Measurements from ENCODE around the gene DOP1B.

DOP1B gene, protein sequence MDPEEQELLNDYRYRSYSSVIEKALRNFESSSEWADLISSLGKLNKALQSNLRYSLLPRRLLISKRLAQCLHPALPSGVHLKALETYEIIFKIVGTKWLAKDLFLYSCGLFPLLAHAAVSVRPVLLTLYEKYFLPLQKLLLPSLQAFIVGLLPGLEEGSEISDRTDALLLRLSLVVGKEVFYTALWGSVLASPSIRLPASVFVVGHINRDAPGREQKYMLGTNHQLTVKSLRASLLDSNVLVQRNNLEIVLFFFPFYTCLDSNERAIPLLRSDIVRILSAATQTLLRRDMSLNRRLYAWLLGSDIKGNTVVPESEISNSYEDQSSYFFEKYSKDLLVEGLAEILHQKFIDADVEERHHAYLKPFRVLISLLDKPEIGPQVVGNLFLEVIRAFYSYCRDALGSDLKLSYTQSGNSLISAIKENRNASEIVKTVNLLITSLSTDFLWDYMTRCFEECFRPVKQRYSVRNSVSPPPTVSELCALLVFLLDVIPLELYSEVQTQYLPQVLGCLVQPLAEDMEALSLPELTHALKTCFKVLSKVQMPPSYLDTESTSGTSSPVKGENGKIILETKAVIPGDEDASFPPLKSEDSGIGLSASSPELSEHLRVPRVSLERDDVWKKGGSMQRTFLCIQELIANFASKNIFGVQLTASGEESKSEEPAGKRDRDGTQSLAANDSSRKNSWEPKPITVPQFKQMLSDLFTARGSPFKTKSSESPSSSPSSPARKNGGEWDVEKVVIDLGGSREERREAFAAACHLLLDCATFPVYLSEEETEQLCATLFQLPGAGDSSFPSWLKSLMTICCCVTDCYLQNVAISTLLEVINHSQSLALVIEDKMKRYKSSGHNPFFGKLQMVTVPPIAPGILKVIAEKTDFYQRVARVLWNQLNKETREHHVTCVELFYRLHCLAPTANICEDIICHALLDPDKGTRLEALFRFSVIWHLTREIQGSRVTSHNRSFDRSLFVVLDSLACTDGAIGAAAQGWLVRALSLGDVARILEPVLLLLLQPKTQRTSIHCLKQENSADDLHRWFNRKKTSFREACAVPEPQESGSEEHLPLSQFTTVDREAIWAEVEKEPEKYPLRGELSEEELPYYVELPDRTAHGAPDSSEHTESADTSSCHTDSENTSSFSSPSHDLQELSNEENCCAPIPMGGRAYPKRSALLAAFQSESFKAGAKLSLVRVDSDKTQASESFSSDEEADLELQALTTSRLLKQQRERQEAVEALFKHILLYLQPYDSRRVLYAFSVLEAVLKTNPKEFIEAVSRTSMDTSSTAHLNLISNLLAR (N-terminal part only)

DNA sequence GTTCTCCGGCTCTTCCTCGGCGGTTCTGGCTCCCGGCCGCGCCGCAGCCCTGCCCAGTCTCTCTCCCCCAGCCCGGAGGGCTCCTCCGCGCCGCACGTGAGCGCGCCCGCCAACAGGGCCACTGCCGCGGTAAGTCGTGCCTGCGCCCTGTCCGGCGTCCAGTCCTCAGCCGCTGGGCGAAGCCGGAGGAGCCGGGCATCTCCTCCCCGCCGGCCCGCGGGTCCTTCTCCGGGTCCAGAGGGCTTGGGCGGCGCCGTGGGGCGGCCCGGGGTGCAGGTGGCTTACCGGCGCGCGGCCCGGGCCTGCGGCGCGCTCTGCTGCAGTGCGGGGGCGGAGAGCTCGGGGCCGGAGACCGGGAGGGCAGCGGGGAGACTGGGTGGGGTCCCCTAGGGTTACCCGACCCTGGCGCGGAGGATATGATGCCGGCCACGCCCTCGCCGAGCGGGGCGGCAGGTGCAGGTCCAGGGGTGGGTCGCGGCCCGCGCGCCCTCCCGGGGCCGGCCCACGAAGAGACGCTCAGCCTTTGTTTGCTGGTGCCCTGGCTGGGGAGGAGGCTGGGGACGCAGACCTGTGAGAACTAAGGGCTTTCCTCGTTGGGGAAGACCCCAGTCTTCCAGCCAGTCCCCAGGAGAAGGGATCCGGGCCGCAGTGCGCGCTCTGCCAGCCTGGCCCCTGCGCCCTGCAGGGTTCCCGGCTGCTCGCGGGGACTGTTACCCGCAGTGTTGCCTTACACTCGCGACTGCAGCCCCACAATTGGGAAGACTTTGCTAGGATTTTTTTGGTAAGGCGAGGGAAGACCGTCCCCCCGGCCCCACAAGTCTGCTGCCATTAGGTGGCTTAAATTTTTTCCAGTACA lies at the start of gene DOP1B:
Gene DOP1B (plus strand): TSS at position 10 of the 856 bp plus-strand sequence. CDS start 7,910 bp downstream, outside the sequence.
- no peaks in the 10 kb centered on the region for H3K9me3 ChIP-seq (ENCODE audit: control insufficient read depth, low read depth, low read length)
- H3K4me1 ChIP-seq (ENCODE audit: control insufficient read depth, low read depth, low read length), result peaks cover 4% of the 10 kb centered on the region
- no peak within 1 kb of the TSS for H3K27ac ChIP-seq (ENCODE audit: low read length)
- peak within 1 kb of the TSS; percentile 79 for H3K4me3 ChIP-seq (ENCODE audit: low read length)
- H3K36me3 ChIP-seq (ENCODE audit: control insufficient read depth, low read depth, low read length), result no peaks in the 10 kb centered on the region
- H3K27me3 ChIP-seq (ENCODE audit: control insufficient read depth, insufficient read depth, low read length), result peaks cover 30% of the 10 kb centered on the region
- peak within 1 kb of the TSS; percentile 61 for H3K9ac ChIP-seq (ENCODE audit: low read length)

DNA sequence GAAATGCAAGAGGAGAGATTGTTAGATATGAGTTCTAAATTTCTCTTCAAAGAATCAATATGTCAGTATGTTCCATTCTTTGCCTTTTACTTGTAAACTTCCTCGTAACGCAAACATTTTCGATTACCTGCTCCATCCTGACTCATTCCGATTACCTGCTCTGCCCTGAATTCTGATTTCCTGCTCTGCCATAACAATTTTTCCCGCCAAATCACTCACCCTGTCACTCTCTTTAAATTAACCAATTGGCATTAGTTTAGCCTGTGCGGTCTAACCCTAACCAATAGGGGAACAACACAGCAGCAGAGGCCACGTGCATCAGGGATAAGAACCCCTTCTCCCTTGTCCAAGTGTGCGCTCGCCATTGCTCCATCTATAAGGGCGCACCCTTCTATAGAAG lies 46.8 kb upstream of the DOP1B start:
- H3K4me3 ChIP-seq (ENCODE audit: low read length), result no peak overlapping the region
- H3K4me1 ChIP-seq (ENCODE audit: control insufficient read depth, low read depth, low read length), result peaks cover 24% of the 10 kb centered on the region
- no peaks in the 10 kb centered on the region for H3K9me3 ChIP-seq (ENCODE audit: control insufficient read depth, low read depth, low read length)
- H3K27me3 ChIP-seq (ENCODE audit: control insufficient read depth, insufficient read depth, low read length), result no peaks in the 10 kb centered on the region
- H3K36me3 ChIP-seq (ENCODE audit: control insufficient read depth, low read depth, low read length), result peaks cover 11% of the 10 kb centered on the region
- no peak overlapping the region for H3K27ac ChIP-seq (ENCODE audit: low read length)
- H3K9ac ChIP-seq (ENCODE audit: low read length), result no peak overlapping the region

DNA sequence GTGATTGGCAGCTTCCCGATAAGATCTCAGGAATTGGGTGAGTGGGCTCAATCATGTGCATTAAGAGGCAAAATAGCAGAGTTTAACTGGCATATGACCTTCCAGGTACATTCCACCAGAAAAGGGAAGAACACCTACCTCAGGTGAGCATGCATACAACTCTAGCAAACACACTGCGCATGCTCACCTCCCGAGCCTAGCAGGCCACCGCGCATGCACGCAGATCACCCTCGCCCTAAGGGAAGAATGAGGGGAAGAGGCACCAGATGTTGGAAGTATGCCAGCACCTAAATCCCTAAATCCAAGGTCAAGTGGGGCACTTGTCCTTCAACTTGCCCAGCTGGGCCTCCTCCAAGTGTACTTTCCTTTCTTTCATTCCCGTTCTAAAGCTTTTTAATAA lies 45.4 kb upstream of the DOP1B start:
- Histone ChIP-seq H3K9ac (ENCODE audit: low read length) (no peak overlapping the region), H3K27ac (ENCODE audit: low read length) (no peak overlapping the region), H3K4me1 (ENCODE audit: control insufficient read depth, low read depth, low read length) (peaks cover 17% of the 10 kb centered on the region), H3K9me3 (ENCODE audit: control insufficient read depth, low read depth, low read length) (no peaks in the 10 kb centered on the region), H3K36me3 (ENCODE audit: control insufficient read depth, low read depth, low read length) (peaks cover 11% of the 10 kb centered on the region), H3K4me3 (ENCODE audit: low read length) (no peak overlapping the region), H3K27me3 (ENCODE audit: control insufficient read depth, insufficient read depth, low read length) (no peaks in the 10 kb centered on the region)

DNA sequence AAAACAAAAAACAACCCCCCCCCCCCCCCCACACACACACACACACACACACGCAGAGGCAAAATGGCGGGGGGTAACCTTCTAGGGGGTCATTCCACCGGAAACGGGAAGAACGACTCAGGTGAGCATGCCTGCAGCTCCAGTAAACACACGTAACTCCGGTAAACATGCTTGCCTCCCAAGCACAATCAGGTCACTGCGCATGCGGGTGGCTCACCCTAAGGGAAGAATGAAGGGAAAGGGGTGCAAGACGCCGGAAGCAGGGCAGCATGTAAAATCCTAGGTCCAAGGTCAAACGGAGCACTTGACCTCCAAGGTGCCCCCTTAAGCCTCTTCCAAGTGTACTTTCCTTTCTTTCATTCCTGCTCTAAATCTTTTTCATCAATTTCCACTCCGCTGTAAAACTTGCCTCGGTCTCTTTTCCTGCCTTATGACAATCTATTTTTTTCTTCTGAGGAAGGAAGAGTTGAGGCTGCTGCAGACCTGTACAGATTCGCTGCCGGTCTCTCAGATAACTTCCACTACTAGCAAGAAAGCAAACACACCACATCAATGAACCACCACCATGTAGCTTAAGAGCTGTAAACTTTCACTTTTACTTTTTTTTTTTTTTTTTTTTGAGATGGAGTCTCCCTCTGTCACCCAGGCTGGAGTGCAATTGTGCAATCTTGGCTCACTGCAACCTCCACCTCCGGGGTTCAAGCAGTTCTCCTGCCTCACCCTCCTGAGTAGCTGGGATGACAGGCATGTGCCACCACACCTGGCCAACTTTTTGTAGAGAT lies 42.8 kb upstream of the DOP1B start:
- Histone ChIP-seq H3K36me3 (ENCODE audit: control insufficient read depth, low read depth, low read length) (no peaks in the 10 kb centered on the region), H3K27me3 (ENCODE audit: control insufficient read depth, insufficient read depth, low read length) (no peaks in the 10 kb centered on the region), H3K9ac (ENCODE audit: low read length) (no peak overlapping the region), H3K9me3 (ENCODE audit: control insufficient read depth, low read depth, low read length) (no peaks in the 10 kb centered on the region), H3K4me3 (ENCODE audit: low read length) (no peak overlapping the region), H3K27ac (ENCODE audit: low read length) (no peak overlapping the region), H3K4me1 (ENCODE audit: control insufficient read depth, low read depth, low read length) (peaks cover 12% of the 10 kb centered on the region)

DNA sequence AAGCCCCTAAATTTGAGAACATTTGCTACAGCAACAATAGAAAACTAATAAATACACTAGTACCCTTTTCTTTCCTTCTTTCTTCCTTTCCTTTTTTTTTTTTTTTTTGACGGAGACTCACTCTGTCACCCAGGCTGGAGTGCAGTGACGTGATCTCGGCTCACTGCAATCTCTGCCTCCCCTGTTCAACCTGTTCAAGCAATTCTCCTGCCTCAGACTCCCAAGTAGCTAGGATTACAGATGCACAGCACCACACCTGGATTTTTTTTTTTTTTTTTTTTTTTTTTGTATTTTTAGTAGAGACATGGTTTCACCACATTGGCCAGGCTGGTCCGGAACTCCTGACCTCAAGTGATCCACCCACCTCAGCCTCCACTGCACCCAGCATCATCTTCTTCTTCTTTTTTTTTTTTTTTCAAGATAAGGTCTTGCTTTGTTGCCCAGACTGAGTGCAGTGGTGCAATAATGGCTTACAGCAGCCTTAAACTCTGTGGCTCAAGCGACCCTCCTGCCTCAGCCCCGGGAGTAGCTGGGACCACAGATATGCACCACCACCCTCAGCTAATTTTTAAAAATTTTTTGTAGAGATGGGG lies 41.4 kb upstream of the DOP1B start:
- H3K27ac ChIP-seq (ENCODE audit: low read length), result no peak overlapping the region
- no peak overlapping the region for H3K9ac ChIP-seq (ENCODE audit: low read length)
- H3K9me3 ChIP-seq (ENCODE audit: control insufficient read depth, low read depth, low read length), result no peaks in the 10 kb centered on the region
- H3K27me3 ChIP-seq (ENCODE audit: control insufficient read depth, insufficient read depth, low read length), result no peaks in the 10 kb centered on the region
- no peaks in the 10 kb centered on the region for H3K36me3 ChIP-seq (ENCODE audit: control insufficient read depth, low read depth, low read length)
- H3K4me1 ChIP-seq (ENCODE audit: control insufficient read depth, low read depth, low read length), result peaks cover 10% of the 10 kb centered on the region
- H3K4me3 ChIP-seq (ENCODE audit: low read length), result no peak overlapping the region

DNA sequence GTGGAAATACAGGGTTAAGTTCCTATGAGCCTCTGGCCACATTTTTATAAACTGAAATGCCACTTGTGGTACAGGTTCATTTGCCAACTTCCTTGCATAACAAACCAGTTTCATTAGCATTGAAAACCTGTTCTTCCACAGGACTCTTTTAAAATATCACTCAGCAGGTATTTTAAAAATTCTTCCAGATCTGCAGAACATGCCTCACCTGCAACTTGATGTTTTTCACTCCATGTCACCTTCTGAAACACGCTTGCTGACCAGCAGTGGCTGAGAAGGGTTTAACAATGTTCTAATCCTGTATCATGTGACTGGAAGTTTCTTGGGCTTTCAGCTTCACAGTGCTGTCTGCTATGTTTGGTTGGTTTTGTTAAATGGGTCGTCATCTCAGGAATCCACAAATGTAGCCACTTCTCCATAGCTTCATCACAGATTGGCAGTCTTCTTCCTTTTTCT lies 39.3 kb upstream of the DOP1B start:
- H3K27me3 ChIP-seq (ENCODE audit: control insufficient read depth, insufficient read depth, low read length), result no peaks in the 10 kb centered on the region
- no peak overlapping the region for H3K27ac ChIP-seq (ENCODE audit: low read length)
- H3K4me1 ChIP-seq (ENCODE audit: control insufficient read depth, low read depth, low read length), result no peaks in the 10 kb centered on the region
- H3K4me3 ChIP-seq (ENCODE audit: low read length), result no peak overlapping the region
- H3K9ac ChIP-seq (ENCODE audit: low read length), result no peak overlapping the region
- H3K9me3 ChIP-seq (ENCODE audit: control insufficient read depth, low read depth, low read length), result no peaks in the 10 kb centered on the region
- H3K36me3 ChIP-seq (ENCODE audit: control insufficient read depth, low read depth, low read length), result no peaks in the 10 kb centered on the region

DNA sequence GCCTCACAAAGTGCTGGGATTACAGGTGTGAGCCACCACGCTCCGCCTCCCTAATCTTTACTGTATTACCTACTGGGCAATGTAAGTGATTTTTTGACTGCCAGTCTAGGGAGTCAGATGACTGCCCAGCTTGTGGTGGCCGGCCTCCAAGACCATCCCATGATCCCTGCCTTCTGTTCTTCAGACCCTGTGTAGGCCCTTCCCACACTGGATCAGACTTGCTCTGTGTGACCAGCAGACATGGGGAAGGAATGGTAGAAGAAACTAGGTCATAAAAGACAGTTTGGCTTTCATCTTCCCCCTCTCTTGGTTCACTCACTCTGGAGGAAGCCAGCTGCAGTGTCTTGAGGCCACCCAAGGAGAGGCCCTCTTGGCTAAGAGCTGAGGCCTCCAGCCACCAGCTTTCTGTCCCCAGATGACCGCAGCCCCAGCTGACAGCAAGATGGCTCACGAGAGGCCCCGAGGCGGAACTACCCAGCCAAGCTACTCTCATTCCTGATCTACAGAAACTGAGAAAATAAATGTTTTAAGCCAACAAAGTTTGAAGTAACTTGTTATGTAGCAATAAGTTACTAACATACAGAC lies 36.2 kb upstream of the DOP1B start:
- H3K4me1 ChIP-seq (ENCODE audit: control insufficient read depth, low read depth, low read length), result no peaks in the 10 kb centered on the region
- no peak overlapping the region for H3K9ac ChIP-seq (ENCODE audit: low read length)
- no peaks in the 10 kb centered on the region for H3K27me3 ChIP-seq (ENCODE audit: control insufficient read depth, insufficient read depth, low read length)
- no peaks in the 10 kb centered on the region for H3K36me3 ChIP-seq (ENCODE audit: control insufficient read depth, low read depth, low read length)
- no peaks in the 10 kb centered on the region for H3K9me3 ChIP-seq (ENCODE audit: control insufficient read depth, low read depth, low read length)
- H3K4me3 ChIP-seq (ENCODE audit: low read length), result no peak overlapping the region
- H3K27ac ChIP-seq (ENCODE audit: low read length), result no peak overlapping the region

DNA sequence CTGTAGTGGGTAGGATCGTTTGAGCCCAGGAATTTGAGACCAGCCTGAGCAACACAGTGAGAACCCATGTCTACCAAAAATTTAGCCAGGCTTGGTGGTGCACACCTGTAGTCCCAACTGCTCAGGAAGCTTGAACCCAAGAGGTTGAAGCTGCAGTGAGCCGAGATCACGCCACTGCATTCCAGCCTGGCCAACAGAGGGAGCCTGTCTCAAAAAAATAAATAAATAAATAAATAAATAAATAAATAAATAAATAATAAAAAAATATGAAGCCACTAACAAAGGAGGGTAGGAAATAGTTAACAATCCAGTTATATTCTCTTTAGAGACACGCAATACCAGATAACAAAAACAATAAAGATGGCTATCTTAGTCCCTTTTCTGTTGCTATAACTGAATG lies 33.6 kb upstream of the DOP1B start:
- Histone ChIP-seq H3K9ac (ENCODE audit: low read length) (no peak overlapping the region), H3K4me1 (ENCODE audit: control insufficient read depth, low read depth, low read length) (no peaks in the 10 kb centered on the region), H3K27ac (ENCODE audit: low read length) (no peak overlapping the region), H3K4me3 (ENCODE audit: low read length) (no peak overlapping the region), H3K27me3 (ENCODE audit: control insufficient read depth, insufficient read depth, low read length) (no peaks in the 10 kb centered on the region), H3K36me3 (ENCODE audit: control insufficient read depth, low read depth, low read length) (no peaks in the 10 kb centered on the region), H3K9me3 (ENCODE audit: control insufficient read depth, low read depth, low read length) (no peaks in the 10 kb centered on the region)

DNA sequence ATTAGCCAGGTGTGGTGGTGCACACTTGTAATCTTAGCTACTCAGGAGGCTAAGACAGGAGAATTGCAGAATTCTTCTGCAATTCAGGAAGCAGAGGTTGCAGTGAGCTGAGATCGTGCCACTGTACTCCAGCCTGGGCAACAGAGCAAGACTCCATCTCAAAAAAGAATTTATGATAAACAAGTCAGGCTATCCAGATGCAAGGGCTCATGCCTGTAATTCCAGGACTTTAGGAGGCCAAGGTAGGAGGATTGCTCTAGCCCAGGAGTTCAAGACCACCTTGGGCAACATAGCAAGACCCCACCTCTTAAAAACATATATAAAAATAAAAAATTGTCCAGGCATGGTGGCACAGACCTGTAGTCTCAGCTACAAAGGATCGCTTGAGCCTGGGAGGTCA lies 32.2 kb upstream of the DOP1B start:
- H3K27me3 ChIP-seq (ENCODE audit: control insufficient read depth, insufficient read depth, low read length), result no peaks in the 10 kb centered on the region
- H3K9me3 ChIP-seq (ENCODE audit: control insufficient read depth, low read depth, low read length), result no peaks in the 10 kb centered on the region
- no peak overlapping the region for H3K9ac ChIP-seq (ENCODE audit: low read length)
- peaks cover 3% of the 10 kb centered on the region for H3K4me1 ChIP-seq (ENCODE audit: control insufficient read depth, low read depth, low read length)
- no peak overlapping the region for H3K4me3 ChIP-seq (ENCODE audit: low read length)
- H3K27ac ChIP-seq (ENCODE audit: low read length), result no peak overlapping the region
- H3K36me3 ChIP-seq (ENCODE audit: control insufficient read depth, low read depth, low read length), result no peaks in the 10 kb centered on the region
